DOHH2 (cell line): Measurements from ENCODE around the gene OTOR.

Source experiments
- H3F3A ChIP-seq: fragments of 200-600 bp; sonication (generic), shearing (Covaris generic); 2 replicates; pipeline ENCODE4 v1.6.0; 2016; ENCODE audit warnings: antibody characterized with exemption, mild to moderate bottlenecking; ENCODE audit not compliant: control insufficient read depth, insufficient read depth
- H3K27ac ChIP-seq: fragments of 200-600 bp; sonication (generic); 2 replicates; pipeline ENCODE4 v1.5.1; 2014; ENCODE audit warnings: low read depth, mild to moderate bottlenecking, low read length, moderate library complexity
- H3K27me3 ChIP-seq: fragments of 200-600 bp; sonication (generic); 2 replicates; pipeline ENCODE4 v1.6.1; 2014; ENCODE audit warnings: mild to moderate bottlenecking, low read length, mixed read lengths; ENCODE audit not compliant: control insufficient read depth
- H3K36me3 ChIP-seq: fragments of 200-600 bp; sonication (generic); 2 replicates; pipeline ENCODE4 v1.6.1; 2014; ENCODE audit warnings: mild to moderate bottlenecking, low read length, moderate library complexity, mixed read lengths; ENCODE audit not compliant: control insufficient read depth
- H3K4me1 ChIP-seq: fragments of 200-600 bp; sonication (generic); 2 replicates; pipeline ENCODE4 v1.6.1; 2014; ENCODE audit warnings: mild to moderate bottlenecking, low read length, mixed read lengths; ENCODE audit not compliant: control insufficient read depth
- H3K4me2 ChIP-seq: fragments of 200-600 bp; sonication (generic); 2 replicates; pipeline ENCODE4 v1.6.0; 2014; ENCODE audit warnings: mild to moderate bottlenecking, low read length, moderate library complexity
- H3K4me3 ChIP-seq: fragments of 200-600 bp; sonication (generic); 2 replicates; pipeline ENCODE4 v1.5.1; 2014; ENCODE audit warnings: mild to moderate bottlenecking, low read length, mixed read lengths
- H3K79me2 ChIP-seq: fragments of 200-600 bp; sonication (generic); 2 replicates; pipeline ENCODE4 v1.6.1; 2014; ENCODE audit warnings: mild to moderate bottlenecking, low read length, mixed read lengths; ENCODE audit not compliant: control insufficient read depth
- H3K9me2 ChIP-seq: fragments of 200-600 bp; sonication (generic); replicated peaks from 2 replicates; pipeline ENCODE4 v1.6.1; 2014; ENCODE audit warnings: mild to moderate bottlenecking, low read length, mixed read lengths; ENCODE audit not compliant: control insufficient read depth
- H3K9me3 ChIP-seq: fragments of 200-600 bp; sonication (generic); 2 replicates; pipeline ENCODE4 v1.6.1; 2014; ENCODE audit warnings: antibody characterized with exemption, low read length, mixed read lengths; ENCODE audit not compliant: control insufficient read depth, insufficient read depth
- H4K20me1 ChIP-seq: fragments of 200-600 bp; sonication (generic); 2 replicates; pipeline ENCODE4 v1.6.0; 2014; ENCODE audit warnings: low read depth, mild to moderate bottlenecking, antibody characterized with exemption, low read length, moderate library complexity; ENCODE audit not compliant: control insufficient read depth, insufficient read depth
- CTCF ChIP-seq: fragments of 200-600 bp; sonication (generic); IDR thresholded peaks from one replicate; pipeline ENCODE4 v1.5.1; 2014; ENCODE audit warnings: antibody characterized with exemption, mild to moderate bottlenecking, low read depth, low read length; ENCODE audit not compliant: poor library complexity, severe bottlenecking
- EZH2phosphoT487 ChIP-seq: fragments of 200-600 bp; sonication (generic); IDR thresholded peaks from 2 replicates; pipeline ENCODE4 v1.6.1; 2017; ENCODE audit warnings: borderline replicate concordance, mild to moderate bottlenecking, antibody characterized with exemption, low read length, moderate library complexity, mixed read lengths

The OTOR gene

GRCh38 chr20:16712511-16712947 is 35.6 kb upstream of the OTOR start:
- Histone ChIP-seq H4K20me1 (no peaks in the 10 kb centered on the region), H3K79me2 (no peaks in the 10 kb centered on the region), H3K9me2 (no peaks in the 10 kb centered on the region), H3K4me3 (no peak overlapping the region), H3K27me3 (peaks cover 10% of the 10 kb centered on the region), H3K36me3 (no peaks in the 10 kb centered on the region), H3K4me1 (peaks cover 23% of the 10 kb centered on the region), H3K9me3 (no peaks in the 10 kb centered on the region), H3K27ac (no peak overlapping the region), H3K4me2 (no peak overlapping the region), H3F3A (no peaks in the 10 kb centered on the region)
- TF ChIP-seq CTCF (no peak), EZH2phosphoT487 (no peak)

- H4K20me1 ChIP-seq = no peaks in the 10 kb centered on the region
- TF ChIP-seq CTCF = no peak
- no peak for TF ChIP-seq EZH2phosphoT487
- H3K4me1 ChIP-seq = peaks cover 23% of the 10 kb centered on the region
- no peaks in the 10 kb centered on the region for H3K79me2 ChIP-seq
- H3K9me2 ChIP-seq = no peaks in the 10 kb centered on the region
- no peak overlapping the region for H3K4me2 ChIP-seq
- H3K4me3 ChIP-seq = no peak overlapping the region
- H3K9me3 ChIP-seq = no peaks in the 10 kb centered on the region
- H3K36me3 ChIP-seq = no peaks in the 10 kb centered on the region
- H3F3A ChIP-seq = no peaks in the 10 kb centered on the region
- H3K27me3 ChIP-seq = peaks cover 10% of the 10 kb centered on the region
- no peak overlapping the region for H3K27ac ChIP-seq
Measured at GRCh38 chr20:16713066-16713465, 35.1 kb upstream of the OTOR start.

- H3F3A ChIP-seq = no peaks in the 10 kb centered on the region
- H3K4me3 ChIP-seq = no peak overlapping the region
- no peaks in the 10 kb centered on the region for H3K9me3 ChIP-seq
- no peaks in the 10 kb centered on the region for H3K79me2 ChIP-seq
- H3K4me2 ChIP-seq = no peak overlapping the region
- no peak overlapping the region for H3K27ac ChIP-seq
- TF ChIP-seq EZH2phosphoT487 = no peak
- no peak for TF ChIP-seq CTCF
- peaks cover 10% of the 10 kb centered on the region for H3K27me3 ChIP-seq
- no peaks in the 10 kb centered on the region for H3K9me2 ChIP-seq
- H3K36me3 ChIP-seq = no peaks in the 10 kb centered on the region
- H4K20me1 ChIP-seq = no peaks in the 10 kb centered on the region
- peaks cover 14% of the 10 kb centered on the region for H3K4me1 ChIP-seq
Measured at GRCh38 chr20:16714242-16714641, 33.9 kb upstream of the OTOR start.

- H3K79me2 ChIP-seq = no peaks in the 10 kb centered on the region
- H3K27ac ChIP-seq = no peak overlapping the region
- no peak overlapping the region for H3K4me2 ChIP-seq
- no peaks in the 10 kb centered on the region for H3F3A ChIP-seq
- peaks cover 10% of the 10 kb centered on the region for H3K27me3 ChIP-seq
- TF ChIP-seq CTCF (no peak), EZH2phosphoT487 (no peak)
- H4K20me1 ChIP-seq = no peaks in the 10 kb centered on the region
- no peaks in the 10 kb centered on the region for H3K9me2 ChIP-seq
- no peaks in the 10 kb centered on the region for H3K9me3 ChIP-seq
- no peaks in the 10 kb centered on the region for H3K36me3 ChIP-seq
- H3K4me1 ChIP-seq = peaks cover 9% of the 10 kb centered on the region
- H3K4me3 ChIP-seq = no peak overlapping the region
Measured at GRCh38 chr20:16714751-16715150, 33.4 kb upstream of the OTOR start.
